Mucosa of rectum (tissue), 2 donors: ENCODE measurements around the gene KLF3.
"Not testable (repeated sequence)": the region's sequence is repeated elsewhere in the genome, so short reads cannot be mapped to it uniquely, and the experiment has no call there.

Experiments used
- H3K27ac ChIP-seq, 2 donors: one replicate each; pipeline ENCODE4 v1.7.0; 2013; ENCODE audit warnings: inconsistent platforms in 2 of 2, low read depth in 2 of 2, low read length in 2 of 2
- H3K27me3 ChIP-seq, 2 donors: one replicate each; pipeline ENCODE4 v1.7.0; 2013; ENCODE audit warnings: low read length in 2 of 2; ENCODE audit not compliant: control insufficient read depth in 2 of 2, insufficient read depth in 2 of 2
- H3K36me3 ChIP-seq, 2 donors: one replicate each; pipeline ENCODE4 v1.7.0; 2013; ENCODE audit warnings: low read length in 2 of 2; ENCODE audit not compliant: control insufficient read depth in 2 of 2, insufficient read depth in 2 of 2
- H3K4me1 ChIP-seq, 2 donors: one replicate each; pipeline ENCODE4 v1.7.0; 2013; ENCODE audit warnings: low read length in 2 of 2, mild to moderate bottlenecking in 1 of 2; ENCODE audit not compliant: control insufficient read depth in 2 of 2, insufficient read depth in 2 of 2
- H3K4me3 ChIP-seq, 2 donors: one replicate each; pipeline ENCODE4 v1.7.0; 2013; ENCODE audit warnings: low read length in 2 of 2
- H3K9ac ChIP-seq, 2 donors: one replicate each; pipeline ENCODE4 v1.7.0; 2013; ENCODE audit warnings: low read length in 2 of 2, low read depth in 1 of 2, mild to moderate bottlenecking in 1 of 2
- H3K9me3 ChIP-seq, 2 donors: one replicate each; pipeline ENCODE4 v1.7.0; 2013; ENCODE audit warnings: low read length in 2 of 2; ENCODE audit not compliant: control insufficient read depth in 2 of 2
- donor health status: healthy.
- donor health status: Normal muscosa, but diverticular disease.

Gene KLF3

DNA sequence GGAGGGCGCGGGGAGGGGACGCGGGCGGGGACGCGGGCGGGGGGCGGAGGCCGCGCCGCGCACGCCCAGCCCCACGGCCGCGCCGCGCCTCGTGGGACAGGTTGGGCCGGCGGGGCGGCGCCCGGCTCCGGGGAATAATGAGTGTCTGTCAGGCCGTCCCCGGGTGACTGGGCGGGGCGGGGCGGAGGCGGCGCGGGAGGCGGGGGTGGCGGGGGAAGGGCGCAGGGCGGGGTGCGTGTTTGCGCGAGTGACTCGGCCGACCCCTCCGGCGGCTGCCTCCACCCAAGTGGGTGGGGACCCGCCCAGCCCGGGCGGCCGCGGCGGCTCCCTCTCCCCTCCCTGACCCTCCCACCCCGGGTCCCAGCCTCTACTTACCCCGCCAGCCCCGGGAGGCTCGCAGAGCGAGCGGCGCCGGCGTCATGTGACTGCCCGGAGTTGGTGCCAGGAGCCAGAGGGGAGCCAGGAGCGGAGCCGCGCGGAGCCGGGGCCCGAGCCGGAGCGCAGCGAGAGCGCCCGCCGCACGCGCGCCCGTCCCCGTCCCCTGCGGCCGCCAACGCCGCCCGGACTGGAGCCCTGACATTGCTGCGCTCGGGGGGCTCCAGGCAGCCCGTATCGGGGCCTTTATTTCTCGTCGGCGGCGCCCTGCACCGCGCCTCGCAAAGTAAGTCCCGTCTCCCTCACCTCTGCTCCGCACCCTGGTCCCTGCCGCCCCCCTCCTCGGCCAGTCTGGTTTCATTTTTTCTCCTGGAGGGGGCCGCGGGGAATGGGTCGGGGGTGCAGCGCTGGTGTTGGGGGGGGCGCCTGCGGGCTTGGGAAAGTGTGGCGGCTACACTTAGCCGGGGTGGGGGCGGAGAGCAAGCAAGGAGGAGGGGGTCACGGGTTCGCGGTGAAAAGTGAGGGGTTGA, at the start of gene KLF3:
Gene KLF3 (plus strand): TSS at position 399 of the 905 bp plus-strand sequence. CDS start 16,427 bp downstream, outside the sequence.
- peaks cover 23 to 30% of the 10 kb centered on the region in 2 donors for H3K4me1 ChIP-seq
- H3K27ac ChIP-seq: peak within 1 kb of the TSS; percentile 99
- H3K36me3 ChIP-seq: no peaks in the 10 kb centered on the region
- no peaks in the 10 kb centered on the region for H3K27me3 ChIP-seq
- peak within 1 kb of the TSS; percentile 90 to 93 for H3K4me3 ChIP-seq
- H3K9ac ChIP-seq: peak within 1 kb of the TSS; percentile 95 to 99
- no peaks in the 10 kb centered on the region for H3K9me3 ChIP-seq

DNA sequence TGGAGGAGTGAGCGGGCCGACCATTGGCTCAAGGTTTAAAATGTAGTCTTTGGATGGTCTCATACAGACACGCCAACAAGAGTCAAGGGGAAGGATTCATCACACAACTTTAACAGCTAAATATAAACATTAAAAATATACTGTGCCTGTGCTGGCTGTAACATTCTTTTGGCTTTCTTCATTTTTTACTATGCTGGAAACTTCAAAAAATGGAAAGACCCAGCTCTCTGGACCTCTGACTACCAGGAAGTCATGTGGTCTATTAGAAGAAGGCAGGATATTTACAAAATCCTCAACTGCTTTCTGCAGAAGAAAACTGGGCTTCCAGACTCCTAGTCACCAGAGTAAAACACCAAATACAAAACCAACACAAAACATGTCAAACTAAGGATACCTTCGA, 49.8 kb upstream of the KLF3 start:
- H3K4me3 ChIP-seq: no peak overlapping the region
- H3K9ac ChIP-seq: no peak overlapping the region
- H3K27ac ChIP-seq: peak overlapping the region; percentile 36 to 48
- H3K4me1 ChIP-seq: peaks cover 24 to 44% of the 10 kb centered on the region in 2 donors
- no peaks in the 10 kb centered on the region for H3K27me3 ChIP-seq
- no peaks in the 10 kb centered on the region for H3K9me3 ChIP-seq
- no peaks in the 10 kb centered on the region for H3K36me3 ChIP-seq

DNA sequence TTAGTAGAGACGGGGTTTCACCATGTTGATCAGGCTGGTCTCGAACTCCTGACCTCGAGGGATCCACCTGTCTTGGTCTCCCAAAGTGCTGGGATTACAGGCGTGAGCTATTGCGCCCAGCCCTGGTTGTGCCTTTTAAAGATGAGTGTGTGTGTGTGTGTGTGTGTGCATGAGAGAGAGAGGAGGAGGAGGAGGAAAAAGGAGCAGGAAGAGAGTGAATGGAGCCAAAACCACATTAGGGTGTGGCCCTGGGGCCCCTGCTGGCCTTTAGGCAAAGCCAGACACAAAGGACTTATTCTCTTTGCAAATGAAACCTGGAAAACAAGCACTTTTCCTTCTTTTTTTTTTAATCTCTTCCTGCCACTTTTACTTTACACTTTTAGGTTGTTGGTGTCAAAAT, 48.2 kb upstream of the KLF3 start:
- no peak overlapping the region for H3K9ac ChIP-seq
- no peaks in the 10 kb centered on the region for H3K36me3 ChIP-seq
- no peaks in the 10 kb centered on the region for H3K27me3 ChIP-seq
- H3K4me1 ChIP-seq: peaks cover 24 to 44% of the 10 kb centered on the region in 2 donors
- no peak overlapping the region for H3K4me3 ChIP-seq
- peak overlapping the region in 1 of 2 donors; percentile 25 for H3K27ac ChIP-seq
- no peaks in the 10 kb centered on the region for H3K9me3 ChIP-seq

DNA sequence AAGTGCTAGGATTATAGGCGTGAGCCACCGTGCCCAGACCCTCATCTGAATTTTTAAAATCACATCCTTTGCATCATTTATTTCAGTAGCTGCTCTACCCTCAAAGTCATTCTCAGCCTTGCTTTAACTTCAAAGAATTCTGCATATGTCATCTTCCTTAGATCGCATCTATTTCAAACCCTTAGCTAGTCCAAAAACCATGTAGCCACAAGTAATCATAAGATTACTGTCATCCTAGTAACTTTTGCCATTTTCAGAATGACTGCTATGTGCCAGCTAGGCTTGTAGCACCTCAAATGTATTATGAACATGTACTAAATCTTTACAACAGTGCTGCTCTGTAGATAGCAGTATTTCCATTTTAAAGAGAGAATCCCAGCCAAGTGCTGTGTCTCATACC, 45.5 kb upstream of the KLF3 start:
- H3K4me3 ChIP-seq: no peak overlapping the region
- H3K36me3 ChIP-seq: no peaks in the 10 kb centered on the region
- H3K27ac ChIP-seq: no peak overlapping the region
- no peaks in the 10 kb centered on the region for H3K27me3 ChIP-seq
- no peak overlapping the region for H3K9ac ChIP-seq
- H3K9me3 ChIP-seq: no peaks in the 10 kb centered on the region
- peaks cover 21 to 42% of the 10 kb centered on the region in 2 donors for H3K4me1 ChIP-seq

DNA sequence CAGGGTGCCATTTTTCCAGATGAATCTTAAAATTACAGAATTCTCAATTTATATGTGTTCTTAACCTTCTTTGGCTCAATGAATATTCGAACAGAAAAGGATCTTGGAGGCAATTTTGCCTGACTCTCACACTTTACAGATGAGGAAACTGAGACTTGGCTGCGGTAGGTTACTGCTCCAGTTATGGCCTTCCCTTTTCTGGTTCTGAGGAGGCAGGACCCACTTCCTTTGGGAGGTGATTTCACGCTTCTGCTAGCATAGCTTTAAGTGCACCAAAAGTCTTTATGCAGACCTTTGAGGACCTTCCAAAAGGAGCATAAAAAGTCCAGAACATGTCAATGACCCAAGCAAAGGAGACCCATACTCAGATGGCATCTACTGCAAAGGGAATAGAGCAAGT, 44.7 kb upstream of the KLF3 start:
- no peaks in the 10 kb centered on the region for H3K36me3 ChIP-seq
- H3K9me3 ChIP-seq: no peaks in the 10 kb centered on the region
- no peak overlapping the region for H3K4me3 ChIP-seq
- H3K27me3 ChIP-seq: no peaks in the 10 kb centered on the region
- H3K4me1 ChIP-seq: peaks cover 15 to 34% of the 10 kb centered on the region in 2 donors
- H3K27ac ChIP-seq: no peak overlapping the region
- no peak overlapping the region for H3K9ac ChIP-seq

DNA sequence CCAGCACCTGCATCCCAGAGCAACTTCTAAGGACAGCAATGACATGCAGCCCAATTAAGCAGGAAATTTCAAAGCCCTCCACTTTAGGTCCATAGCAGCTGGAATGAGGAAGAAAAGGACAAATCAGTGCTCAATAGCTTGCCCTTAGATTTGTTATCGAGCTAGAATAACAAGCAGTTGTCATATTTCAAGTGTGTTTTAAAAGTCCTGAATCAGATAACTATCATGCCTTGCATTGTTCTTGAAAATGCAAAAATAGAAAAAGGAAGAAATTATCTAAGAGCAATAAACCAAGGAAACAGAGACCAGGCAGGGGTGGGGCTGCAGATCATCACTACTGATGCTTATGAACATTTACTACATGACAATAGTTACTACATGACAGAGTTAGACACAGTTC, 43.9 kb upstream of the KLF3 start:
- H3K9ac ChIP-seq: peak overlapping the region in 1 of 2 donors; percentile 67
- no peaks in the 10 kb centered on the region for H3K27me3 ChIP-seq
- peak overlapping the region; percentile 61 to 90 for H3K27ac ChIP-seq
- no peaks in the 10 kb centered on the region for H3K9me3 ChIP-seq
- H3K36me3 ChIP-seq: no peaks in the 10 kb centered on the region
- peaks cover 15 to 32% of the 10 kb centered on the region in 2 donors for H3K4me1 ChIP-seq
- no peak overlapping the region for H3K4me3 ChIP-seq

DNA sequence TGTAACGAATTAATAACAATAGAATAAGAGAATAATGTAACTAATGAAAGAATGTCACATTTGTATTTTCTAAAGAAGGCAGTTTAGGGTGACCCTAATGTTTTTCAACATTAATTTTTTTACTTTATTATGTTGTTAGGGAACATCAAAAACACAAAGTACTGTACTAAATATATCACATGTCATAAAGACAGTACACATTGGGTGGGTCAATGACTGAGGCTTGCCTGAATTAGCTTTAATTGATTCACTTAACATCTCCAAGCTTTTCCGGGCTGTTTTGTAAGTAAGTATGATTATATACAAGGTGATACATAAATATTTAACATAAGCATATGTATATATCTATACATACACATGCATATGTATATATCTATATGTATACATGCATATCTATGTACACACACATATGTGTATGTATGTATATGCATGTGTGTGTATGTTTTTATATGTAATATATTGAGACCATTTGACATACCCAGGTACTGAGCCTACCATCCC, 43.4 kb upstream of the KLF3 start:
- H3K9me3 ChIP-seq: no peaks in the 10 kb centered on the region
- H3K4me3 ChIP-seq: peak overlapping the region in 1 of 2 donors; percentile 30

DNA sequence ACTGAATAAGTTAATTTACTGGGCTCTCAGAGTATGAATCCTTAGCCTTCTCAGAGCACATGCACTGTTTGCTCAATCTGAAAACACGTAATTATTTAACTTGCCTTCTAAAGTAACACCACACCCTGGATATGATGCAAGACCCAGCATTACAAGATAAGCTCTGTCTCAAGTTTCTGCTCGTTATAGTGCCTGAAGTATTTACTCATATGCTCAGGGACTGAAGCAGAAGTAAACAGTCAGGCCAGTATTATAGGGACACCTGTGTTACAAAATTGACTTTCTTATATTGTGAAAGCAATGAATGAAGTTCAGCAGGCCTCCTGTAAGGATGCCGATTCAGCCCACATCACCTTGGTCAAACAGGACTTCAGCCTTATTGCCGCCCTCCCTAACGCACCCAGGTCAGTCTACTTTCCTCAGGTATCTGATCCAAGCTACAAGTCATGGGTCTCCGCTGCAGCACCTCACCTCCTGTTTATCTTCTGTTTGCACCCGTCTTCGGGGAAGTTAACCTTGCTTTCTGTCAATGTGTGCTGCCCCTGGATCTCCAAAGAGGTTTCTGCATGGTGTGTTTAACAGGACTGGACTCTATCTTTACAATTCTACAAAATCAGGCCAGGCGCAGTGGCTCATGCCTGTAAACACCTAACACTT, 42.8 kb upstream of the KLF3 start:
- H3K9ac ChIP-seq: peak overlapping the region in 1 of 2 donors; percentile 67
- no peaks in the 10 kb centered on the region for H3K9me3 ChIP-seq
- no peaks in the 10 kb centered on the region for H3K27me3 ChIP-seq
- peak overlapping the region; percentile 20 to 37 for H3K4me3 ChIP-seq
- peaks cover 15 to 29% of the 10 kb centered on the region in 2 donors for H3K4me1 ChIP-seq
- no peaks in the 10 kb centered on the region for H3K36me3 ChIP-seq
- peak overlapping the region; percentile 86 to 90 for H3K27ac ChIP-seq

More for the DNA sequence above, 43.4 kb upstream of the KLF3 start:
- peak overlapping the region in 1 of 2 donors; percentile 67 for H3K9ac ChIP-seq
- peak overlapping the region; percentile 86 to 90 for H3K27ac ChIP-seq
- H3K36me3 ChIP-seq: no peaks in the 10 kb centered on the region
- peaks cover 15 to 30% of the 10 kb centered on the region in 2 donors for H3K4me1 ChIP-seq
- H3K27me3 ChIP-seq: no peaks in the 10 kb centered on the region

DNA sequence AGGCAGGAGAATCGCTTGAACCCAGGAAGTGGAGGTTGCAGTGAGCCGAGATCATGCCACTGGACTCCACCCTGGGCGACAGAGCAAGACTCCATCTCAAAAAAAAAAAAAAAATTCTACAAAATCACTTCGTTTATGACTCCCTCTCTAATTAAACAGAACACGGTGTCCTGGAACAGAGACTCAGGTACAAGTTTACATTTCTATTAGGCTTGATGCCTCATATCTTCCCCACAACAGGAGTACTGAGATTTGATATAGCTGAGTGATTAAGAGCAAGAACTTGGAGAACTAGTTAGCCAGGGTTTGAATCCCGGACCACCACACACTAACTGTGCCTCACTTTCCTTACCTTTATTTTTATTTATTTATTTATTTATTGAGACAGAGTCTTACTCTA, 42.2 kb upstream of the KLF3 start:
- H3K27me3 ChIP-seq: no peaks in the 10 kb centered on the region
- no peaks in the 10 kb centered on the region for H3K9me3 ChIP-seq
- peak overlapping the region in 1 of 2 donors; percentile 67 for H3K9ac ChIP-seq
- H3K36me3 ChIP-seq: no peaks in the 10 kb centered on the region
- H3K4me3 ChIP-seq: peak overlapping the region in 1 of 2 donors; percentile 37
- peak overlapping the region; percentile 86 to 90 for H3K27ac ChIP-seq
- H3K4me1 ChIP-seq: peaks cover 15 to 29% of the 10 kb centered on the region in 2 donors

DNA sequence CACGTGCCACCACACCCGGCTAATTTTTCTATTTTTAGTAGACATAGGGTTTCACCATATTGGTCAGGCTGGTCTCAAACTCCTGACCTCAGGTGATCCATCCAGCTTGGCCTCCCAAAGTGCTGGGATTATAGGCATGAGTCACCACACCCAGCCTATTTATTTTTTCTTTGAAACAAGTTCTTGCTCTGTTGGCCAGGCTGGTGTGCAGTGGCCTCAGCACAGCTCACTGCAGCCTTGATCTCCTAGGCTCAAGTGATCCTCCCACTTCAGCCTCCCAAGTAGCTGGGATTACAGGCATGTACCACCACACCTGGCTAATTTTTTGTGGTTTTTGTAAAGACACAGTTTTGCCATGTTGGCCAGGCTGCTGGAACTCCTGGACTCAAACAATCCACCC, 41.7 kb upstream of the KLF3 start:
- H3K9ac ChIP-seq, H3K9me3 ChIP-seq, H3K27me3 ChIP-seq, H3K36me3 ChIP-seq, H3K4me3 ChIP-seq: not testable (repeated sequence)
- Histone ChIP-seq H3K27ac (peak overlapping the region in 1 of 2 donors; percentile 90), H3K4me1 (peaks cover 15 to 27% of the 10 kb centered on the region in 2 donors)
